HG03039 (cell line): ENCODE results near the gene OLFML3.
"Not testable (repeated sequence)": the region's sequence is repeated elsewhere in the genome, so short reads cannot be mapped to it uniquely, and the experiment has no call there.

Experiments used
- ATAC-seq: cut with Tn5 transposase; IDR thresholded peaks from one replicate; pipeline ENCODE4 v1.9.1; 2021; ENCODE audit warnings: mild to moderate bottlenecking, moderate library complexity; ENCODE audit not compliant: unreplicated experiment

Gene OLFML3

DNA sequence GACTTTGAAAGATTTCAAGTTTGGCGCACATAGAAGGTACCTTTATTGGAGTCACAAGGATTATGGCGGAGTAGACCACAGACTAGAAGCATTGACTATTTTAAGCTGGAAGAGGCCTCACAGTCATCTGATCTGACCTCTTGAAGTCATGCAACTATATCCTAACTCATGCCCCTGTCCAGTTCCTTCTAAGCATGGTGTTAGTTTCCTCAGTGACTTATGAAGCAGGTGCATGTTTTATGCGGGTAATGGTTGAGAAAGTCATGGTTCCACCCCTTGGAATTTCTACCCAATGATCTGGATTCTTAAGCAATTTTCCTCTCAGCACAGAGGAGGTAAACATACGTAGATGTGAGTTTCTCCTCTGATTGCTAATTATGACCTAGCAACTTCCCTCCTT is 11.7 kb downstream of the OLFML3 start:
- ATAC-seq, result no peak

DNA sequence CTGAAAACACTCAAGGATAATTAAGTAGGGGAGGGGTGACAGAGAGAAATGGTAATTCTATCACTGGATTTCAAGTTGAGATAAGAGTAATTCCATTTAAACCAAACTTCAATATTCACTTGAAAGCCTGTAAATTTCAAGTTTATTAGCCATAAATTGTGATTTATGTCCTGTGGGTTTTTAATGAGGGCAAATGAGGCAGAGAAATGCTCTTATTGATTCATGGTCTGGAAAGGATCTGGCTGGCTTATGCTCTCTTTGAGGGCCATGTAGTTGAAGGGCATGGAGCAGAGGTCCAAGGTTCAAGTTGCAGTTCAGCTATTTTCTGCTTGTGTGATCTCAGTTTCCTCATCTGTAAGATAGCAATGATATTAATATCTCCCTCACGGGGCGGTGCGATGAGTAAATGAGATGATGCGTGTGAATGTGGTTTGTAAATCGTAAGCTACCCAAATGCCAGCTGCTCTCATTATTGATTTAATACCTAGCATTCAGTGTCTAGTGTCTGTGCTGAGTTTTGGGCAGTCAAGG is 12.3 kb downstream of the OLFML3 start:
- no peak for ATAC-seq

DNA sequence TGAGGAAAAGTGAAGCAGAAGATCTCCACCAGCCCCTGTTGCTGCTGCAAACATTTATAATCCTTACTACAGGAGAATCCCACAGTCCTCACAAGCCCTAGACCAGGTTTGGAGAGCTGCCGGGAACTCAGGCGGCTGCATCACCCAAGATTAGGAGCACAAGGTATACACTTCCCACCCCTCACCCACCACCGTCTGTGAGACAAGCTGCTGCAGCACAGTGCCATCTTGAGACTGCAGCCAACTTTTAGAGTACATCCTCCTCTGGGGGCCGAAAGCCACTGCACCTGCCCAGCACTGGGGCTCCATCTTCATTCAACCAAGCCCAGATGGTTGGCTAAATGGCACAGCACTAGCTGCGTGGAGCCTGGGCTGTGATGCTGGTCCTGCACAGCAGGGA is 13.8 kb downstream of the OLFML3 start:
- ATAC-seq, result no peak

DNA sequence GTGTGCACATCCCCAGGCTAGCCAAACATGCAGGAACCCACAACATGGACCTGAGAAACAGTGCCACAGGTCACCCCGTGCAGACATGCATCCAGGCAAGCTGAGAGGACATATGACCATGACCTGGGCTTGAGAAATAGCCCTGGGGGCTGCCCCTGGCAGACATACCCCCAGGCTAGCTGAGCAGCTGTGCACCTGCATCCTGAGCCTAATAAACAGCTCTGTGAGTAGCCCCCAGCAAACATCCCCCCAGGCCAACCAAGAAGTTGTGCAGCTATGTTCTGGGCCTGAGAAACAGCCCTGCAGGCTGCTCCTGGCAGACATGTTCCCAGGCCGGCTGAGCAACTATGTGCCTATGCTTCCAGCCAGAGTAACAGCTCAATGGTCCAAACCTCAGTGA is 14.5 kb downstream of the OLFML3 start:
- no peak for ATAC-seq

DNA sequence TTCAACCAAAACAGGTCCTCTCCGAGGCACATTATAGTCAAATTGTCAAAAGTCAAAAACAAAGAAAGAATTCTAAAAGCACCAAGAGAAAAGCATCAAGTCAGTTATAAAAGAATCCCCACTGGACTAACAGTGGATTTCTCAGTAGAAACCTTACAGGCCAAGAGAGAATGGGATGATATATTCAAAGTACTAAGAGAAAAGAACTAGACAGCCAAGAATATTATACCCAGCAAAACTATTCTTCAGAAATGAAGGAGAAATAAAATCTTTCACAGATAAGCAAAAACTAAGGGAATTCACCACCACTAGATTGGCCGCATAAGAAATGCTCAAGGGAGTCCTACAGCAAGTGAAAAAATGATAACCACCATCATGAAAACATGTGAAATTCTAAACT is 16.1 kb downstream of the OLFML3 start:
- ATAC-seq, result no peak

DNA sequence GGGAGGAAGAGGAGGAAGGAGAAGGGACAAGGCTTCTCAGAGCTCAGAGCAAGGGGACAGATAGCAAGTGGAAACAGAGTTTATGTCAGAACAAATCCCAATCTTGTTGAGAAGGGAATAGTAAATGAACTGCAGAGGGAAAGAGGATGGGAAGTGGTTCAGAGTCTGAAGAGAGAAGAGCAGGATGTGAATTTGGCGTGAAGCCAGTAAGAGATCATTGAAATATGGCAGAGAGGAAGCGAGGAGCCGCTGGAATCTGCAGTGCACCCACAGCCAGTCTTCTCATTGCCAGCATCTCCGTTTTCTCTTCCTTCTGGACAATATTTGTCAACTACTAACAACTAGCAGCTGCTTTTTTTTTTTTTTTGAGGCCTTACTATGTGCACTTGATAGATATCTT is 19.1 kb downstream of the OLFML3 start:
- no peak for ATAC-seq

DNA sequence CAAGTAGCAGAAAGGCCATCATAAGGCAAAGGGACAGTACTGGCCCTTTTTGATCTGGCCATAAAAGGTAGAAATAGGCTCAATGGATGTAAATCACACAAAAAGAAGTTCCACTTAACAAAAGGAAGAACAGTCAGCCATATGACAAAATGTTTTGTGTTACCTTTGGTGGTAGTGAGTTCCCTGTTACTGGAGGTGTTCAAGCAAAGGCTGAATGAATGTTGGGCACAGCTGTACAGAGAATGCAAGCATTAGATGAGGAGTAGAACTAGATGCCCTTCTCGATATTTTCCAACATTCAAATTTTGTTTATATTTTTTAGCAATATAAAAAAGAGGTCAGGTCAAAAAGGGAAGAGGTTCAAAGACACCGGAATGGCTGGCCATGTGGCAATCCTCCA is 20.0 kb downstream of the OLFML3 start:
- no peak for ATAC-seq

DNA sequence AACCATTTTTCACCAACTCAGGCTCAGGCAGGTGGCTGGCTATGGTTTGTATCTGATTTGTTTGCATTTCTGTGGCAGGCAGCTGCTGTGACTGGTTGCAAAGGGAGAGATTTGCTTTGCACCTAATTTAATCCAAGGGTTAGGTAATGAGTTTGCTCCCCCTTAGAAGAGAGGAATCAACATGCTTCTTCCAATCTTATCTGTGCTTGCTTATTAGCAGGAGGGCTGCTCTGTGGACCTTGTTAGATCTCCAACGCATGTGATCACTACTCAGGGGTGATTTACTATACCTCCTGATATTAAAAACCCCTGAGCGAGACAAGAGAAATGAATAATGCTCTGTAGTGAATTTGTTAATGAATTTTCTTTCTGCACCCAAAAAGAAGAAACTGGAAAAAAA is 20.5 kb downstream of the OLFML3 start:
- no peak for ATAC-seq

DNA sequence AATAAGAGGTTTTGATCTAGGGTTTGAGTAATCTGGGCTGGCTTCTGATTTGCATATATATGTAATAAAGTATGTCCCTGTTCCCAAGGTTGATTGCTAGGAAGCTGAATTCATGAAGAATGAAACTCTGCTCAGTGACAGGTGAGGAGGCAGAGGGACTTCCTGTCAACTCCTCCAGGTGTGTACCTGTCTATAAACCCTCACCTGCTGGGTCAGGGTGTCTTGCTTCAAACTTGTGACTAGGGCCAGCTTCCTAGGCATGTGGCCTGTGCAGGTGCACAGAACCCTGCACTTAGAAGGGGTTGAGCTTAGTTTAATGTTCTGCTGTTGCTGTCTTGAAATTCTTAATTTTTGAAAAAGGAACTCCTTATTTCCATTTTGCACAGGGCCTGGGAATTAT is 21.1 kb downstream of the OLFML3 start:
- no peak for ATAC-seq

DNA sequence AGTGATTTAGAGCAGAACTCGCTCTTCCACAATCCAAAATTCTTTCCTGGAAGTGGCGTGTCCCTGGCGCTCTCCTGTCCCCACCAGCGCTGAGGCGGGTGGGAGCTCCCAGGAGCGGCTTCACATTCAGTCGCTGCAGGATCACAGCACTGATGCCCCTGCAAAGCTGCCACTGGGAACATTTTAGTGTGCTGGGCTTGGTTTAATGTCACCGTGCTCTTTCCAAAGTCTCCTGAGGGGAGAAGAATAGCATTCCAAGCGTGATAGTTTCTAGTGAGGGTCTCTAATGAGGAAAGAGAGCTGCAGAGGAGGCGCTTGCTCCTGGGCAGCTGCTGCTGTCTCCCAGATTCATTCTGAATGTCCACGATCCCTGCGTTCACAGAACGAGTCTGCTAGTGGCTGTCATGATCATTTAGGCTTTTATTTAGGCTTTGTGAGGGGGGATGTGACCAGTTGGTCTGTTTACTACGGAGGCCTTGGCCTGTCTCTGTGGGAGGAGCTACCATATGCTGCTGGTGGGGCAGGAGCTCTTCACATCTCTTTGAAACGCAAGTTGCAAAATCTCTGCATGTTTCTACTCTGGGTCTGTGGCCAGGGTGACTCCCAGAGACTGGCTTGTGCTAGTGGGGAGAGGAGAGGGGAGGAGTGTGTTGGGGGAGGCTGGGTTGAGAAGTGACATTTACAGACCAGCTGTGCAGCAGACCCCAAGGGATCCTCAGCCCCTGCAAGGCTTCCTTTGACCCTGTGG is 23.4 kb downstream of the OLFML3 start:
- no peak for ATAC-seq

DNA sequence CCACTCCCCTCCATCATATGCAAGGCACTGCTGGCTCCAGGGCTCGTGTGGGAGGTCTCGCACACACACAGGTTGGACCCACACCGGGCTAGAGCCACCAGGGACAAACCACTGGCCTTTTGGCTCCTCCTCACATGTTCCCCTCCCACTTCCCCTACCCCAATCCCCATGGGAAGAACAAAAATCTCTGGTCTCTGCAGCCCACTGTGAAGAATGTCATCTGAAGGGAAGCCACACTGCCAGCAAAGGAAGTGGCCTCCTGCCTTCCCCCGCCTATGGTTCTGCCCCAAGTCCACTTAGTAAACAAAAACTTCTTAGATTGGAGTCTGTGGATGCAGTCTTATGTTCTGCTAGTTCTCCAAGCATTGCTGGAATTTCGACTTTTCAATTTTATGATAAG is 24.2 kb downstream of the OLFML3 start:
- ATAC-seq, result no peak

DNA sequence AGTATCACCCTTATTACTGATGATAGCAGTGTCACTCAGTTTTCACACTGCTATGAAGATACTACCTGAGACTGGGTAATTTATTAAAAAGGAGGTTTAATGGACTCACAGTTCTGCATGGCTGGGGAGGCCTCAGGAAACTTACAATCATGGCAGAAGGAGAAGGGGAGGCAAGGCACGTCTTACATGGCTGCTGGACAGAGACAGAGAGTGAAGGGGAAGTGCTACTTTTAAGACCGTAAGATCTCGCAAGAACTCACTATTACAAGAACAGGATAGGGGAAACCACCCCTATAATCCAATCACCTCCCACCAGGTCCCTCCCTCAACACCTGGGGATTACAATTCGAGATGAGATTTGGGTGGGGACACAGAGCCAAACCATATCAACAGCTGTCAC is 27.6 kb downstream of the OLFML3 start:
- ATAC-seq, result not testable (repeated sequence)

DNA sequence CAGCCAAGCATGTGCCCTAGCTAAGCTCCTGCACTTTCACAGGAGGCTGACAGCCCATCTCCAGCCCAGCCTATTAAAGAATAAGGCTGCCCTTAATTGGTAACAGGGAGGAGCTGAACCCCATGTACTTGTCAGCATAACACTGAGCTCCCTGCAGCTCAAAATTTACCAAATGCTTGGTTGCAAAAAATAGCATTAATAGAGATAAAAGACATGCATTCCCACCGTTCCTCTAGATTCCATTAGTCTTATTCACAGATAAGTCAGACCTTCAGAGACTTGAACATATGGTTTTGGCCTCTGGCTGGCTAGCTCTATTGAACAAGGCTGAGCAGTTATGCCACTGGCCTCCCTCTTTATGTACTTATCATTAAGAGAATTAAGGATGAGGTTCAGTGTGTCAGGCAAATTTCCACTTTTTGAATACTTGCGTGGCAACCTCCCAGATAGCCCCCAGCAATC is 29.2 kb downstream of the OLFML3 start:
- ATAC-seq, result no peak

DNA sequence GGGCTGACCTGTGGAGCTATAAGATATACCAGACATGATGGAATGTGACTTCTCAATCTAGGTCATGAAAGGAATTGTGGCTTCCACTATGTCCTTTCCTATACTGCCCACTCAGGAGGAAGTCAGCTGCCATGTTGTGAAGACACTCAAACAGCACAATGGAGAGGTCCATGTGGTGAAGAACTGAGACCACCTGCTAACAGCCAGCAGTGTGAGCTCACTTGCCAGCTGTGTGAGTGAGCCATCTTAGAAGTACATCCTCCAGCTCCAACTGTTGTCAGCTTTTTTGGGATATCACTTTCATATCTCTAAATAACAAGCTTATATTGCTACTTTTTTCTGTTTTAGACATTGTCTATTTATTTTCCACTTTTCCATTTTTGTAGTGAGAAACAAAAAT is 29.7 kb downstream of the OLFML3 start:
- no peak for ATAC-seq

DNA sequence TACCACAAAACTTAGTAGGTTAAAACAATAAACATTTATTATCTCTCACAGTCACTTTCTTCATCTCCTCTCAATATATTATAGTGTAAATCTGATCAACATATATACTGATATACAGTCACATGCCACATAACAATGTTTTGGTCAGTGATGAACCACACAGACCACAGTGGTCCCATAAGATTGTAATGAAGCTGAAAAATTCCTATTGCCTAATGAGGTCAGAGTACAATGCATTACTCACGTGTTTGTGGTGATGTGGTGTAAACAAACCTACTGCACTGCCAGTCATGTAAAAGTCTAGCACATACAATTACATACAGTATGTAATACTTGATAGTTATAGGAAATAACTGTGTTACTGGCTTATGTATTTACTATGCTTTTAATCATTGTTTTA is 30.1 kb downstream of the OLFML3 start:
- no peak for ATAC-seq

DNA sequence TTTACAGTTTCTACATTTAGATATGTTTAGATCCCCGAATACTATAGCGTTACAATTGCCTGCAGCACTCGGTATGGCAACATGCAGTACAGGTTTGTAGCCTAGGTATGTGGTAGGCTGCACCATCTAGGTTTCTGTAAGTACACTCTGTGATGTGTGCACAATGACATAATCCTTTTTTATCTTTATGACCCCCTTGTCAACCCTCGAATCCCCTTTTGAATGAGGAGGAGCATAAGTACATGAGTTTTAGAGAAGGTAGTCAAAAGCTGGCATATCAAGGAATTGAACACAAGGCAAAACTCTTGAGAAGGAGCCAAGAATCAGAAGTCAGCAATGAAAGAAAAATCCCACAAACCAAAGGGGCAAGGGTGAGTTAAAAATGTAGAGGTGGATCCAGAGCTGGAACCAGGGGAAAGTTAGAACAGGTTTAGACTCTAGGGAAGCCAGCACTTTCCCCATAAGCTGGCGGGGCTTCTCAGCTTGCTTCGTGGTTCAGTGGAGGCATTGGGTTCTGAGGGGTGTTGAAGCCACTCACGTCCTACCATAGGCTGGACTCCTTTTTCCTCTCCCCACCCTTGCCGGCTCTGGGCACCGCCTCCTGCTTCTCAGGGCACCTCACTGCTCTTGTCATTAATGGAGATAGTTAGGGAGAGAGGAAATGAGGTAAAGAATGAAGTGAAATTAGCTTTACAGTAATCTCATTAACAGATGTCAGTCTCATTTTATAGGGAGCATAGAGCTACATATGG is 31.3 kb downstream of the OLFML3 start:
- no peak for ATAC-seq

DNA sequence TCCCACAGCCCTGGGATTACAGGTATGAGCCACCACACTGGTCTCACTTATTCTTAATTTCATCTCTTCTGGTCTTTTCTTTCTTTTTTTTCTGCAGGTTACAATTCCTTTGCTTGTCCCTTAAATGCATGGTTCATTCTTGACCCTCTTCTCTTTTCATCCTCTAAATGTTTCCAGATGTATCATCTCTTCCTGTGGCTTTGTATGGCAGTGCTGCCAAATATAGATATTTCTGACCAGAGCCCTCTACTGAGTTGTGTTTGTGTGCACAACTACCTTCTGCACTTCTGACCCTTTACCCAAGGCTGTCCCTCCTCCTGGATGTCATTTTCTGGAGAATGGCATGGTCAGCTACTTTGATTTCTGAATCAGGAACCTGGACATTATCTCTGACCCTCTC is 32.5 kb downstream of the OLFML3 start:
- no peak for ATAC-seq

DNA sequence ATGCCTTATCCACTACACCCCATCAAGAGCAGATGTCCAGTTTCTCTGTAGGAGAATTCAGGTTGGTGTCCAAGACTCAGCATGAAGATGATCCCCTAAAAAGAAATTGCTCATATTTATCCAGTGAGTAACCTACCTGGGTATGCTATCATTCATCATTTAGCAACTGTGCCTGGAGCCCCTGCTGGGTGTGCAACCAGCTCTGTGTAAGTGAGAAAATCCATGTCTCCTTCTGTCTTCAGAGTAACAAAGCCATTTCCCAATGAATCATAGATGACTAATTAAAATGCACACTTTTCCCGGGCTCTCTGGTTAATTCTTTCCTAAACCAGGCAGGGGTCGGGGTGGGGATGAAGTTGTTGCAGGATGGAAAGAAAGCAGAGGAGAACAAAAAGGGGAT is 35.8 kb downstream of the OLFML3 start:
- ATAC-seq, result no peak

DNA sequence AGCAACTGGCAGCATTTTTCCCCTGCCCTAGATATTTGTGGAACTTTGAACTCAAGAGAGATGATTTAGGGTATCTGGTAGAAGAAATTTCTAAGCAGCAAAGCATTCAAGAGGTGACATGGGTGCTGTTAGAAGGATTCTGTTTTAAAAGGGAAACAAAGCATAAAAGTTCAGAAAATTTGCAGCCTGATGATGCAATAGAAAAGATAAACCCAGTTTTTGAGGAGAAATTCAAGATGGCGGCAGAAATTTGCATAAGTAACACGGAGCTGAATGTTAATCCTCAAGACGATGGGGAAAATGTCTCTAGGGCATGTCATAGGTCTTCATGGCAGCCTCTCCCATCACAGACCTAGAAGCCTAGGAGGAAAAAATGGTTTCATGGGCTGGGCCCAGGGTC is 40.5 kb downstream of the OLFML3 start:
- not testable (repeated sequence) for ATAC-seq

DNA sequence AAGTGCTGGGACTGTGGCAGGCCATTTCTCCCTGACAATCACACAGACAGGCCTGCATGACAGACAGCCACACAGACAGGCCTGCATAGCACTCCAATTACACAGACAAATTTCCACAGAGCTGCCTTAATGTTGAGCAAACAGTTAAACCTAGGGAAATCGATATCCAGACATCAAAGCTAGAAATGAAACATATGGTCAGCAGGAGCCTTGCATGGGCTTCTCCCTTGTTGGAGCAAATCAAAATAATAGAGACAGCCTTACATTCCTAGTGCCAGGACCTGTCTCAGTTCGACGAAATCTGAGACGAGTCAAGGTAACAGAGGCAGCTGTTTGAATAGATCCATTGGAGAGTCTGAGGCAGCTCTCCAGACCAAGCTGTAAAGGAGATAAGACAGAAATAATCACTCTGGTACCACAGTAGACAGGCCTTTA is 42.4 kb downstream of the OLFML3 start:
- no peak for ATAC-seq

DNA sequence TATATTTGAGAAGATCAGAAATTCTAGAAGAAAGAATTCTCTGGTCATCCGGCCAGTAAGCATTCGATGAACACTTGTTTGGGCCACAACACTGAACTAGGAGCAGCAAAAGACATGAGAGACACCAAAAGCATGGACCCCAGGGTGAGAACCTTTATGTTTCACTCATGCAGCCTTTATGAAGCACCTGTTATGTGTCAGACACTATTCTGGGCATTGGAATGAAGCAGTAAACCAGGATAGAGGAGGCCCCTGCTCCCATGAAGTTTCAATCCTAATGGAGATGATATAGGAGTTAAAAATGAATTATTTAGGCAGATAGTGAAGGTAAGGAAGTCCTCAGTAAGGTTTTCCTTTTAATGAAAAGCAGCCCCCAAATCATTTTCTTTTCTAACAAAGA is 43.6 kb downstream of the OLFML3 start:
- no peak for ATAC-seq

DNA sequence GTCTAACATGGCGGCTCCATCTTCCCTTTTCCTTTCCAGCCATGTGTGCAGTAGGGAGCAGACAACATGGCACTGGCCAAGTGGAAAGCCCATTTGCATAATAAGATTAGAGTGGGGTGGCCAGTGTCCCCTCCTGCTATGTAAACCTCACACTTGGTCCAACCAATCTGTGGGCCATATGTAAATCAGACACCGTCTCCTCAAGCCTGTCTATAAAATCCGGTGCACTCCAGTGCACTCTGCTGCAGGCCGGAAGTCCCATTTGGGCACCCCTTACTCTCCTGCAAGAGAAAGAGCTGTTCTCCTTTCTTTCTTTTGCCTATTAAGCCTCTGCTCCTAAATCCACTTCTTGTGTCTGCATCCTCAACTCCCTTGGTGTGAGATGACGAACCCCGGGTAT is 44.1 kb downstream of the OLFML3 start:
- no peak for ATAC-seq
